Measurements from ENCODE around the gene PRR14.

GRCh38 chr16:30609002-30609925, 41.5 kb upstream of the PRR14 start:
- no peak for TF ChIP-seq POLR2AphosphoS5 (IDR thresholded peaks at IDR 0.05; ENCODE audit: low read depth)
- TF ChIP-seq REST (IDR thresholded peaks at IDR 0.05; ENCODE audit: insufficient replicate concordance, low read depth), result no peak
- TF ChIP-seq CTCF (IDR thresholded peaks at IDR 0.05; ENCODE audit: insufficient read depth, low read length), result no peak
- TF ChIP-seq GABPA (IDR thresholded peaks at IDR 0.05; ENCODE audit: low read depth), result no peak
